Activated CD8-positive, alpha-beta memory T cell treated with anti-CD3 and anti-CD28 coated beads, Interleukin-2, amount 50 U/mL, for 1 hour (primary cell): ENCODE data around the gene SDC1.

ENCODE experiments used
- DNase-seq: peaks from one replicate; pipeline ENCODE4 v3.0.0-alpha.2; 2020; ENCODE audit errors: extremely low read depth

SDC1 gene

GRCh38 chr2:20229322-20230113 lies 4.6 kb upstream of the SDC1 start:
- no peak for DNase-seq

DNA sequence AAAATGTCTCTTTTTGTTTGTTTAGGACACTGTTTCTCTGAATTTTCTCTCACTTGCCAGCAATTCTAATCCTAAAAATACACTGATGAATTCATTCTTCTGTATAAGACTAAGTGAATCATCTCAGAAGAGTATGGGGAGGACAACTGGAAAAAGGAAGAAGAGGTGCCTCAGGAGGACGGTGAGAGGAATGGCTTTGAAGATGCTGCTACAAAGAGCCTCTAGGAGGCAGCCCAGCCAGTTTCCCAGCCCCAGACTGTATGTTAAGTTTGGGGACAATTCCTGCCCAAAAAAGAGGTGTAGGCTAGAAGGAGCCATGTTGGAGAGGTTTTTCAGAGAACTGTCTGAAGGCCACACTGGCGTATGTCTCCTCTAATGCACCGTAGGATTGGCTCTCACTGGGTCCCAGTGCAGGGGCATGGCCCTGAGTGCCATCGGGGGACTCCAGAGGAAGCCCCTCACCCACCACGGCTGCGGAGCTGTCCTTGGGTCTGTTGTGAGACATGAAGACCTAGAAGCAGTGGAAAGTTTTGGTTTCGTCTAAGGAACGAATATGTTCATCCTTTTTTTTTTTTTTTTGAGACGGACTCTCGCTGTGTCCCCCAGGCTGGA lies 3.1 kb upstream of the SDC1 start:
- DNase-seq, result no peak

DNA sequence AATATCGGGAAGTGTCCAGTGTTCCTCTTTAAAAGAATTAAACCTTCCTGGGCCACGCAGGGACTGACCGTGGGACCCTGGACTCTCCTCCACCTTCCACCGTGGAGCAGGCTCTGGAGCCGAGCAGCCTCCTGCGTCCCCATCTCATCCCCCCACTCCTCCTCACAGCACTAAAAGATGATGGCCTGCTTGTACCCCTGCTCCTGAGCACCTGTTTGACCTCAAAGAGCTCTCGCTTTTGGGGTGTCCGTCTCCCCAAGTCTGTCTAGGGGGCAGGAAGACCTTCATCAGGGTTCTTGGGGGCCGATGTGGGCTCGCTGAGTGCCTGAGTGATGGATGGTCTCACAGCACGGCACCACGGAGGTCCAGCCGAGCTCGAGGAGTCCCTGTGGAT lies 1.2 kb upstream of the SDC1 start:
- no peak for DNase-seq

DNA sequence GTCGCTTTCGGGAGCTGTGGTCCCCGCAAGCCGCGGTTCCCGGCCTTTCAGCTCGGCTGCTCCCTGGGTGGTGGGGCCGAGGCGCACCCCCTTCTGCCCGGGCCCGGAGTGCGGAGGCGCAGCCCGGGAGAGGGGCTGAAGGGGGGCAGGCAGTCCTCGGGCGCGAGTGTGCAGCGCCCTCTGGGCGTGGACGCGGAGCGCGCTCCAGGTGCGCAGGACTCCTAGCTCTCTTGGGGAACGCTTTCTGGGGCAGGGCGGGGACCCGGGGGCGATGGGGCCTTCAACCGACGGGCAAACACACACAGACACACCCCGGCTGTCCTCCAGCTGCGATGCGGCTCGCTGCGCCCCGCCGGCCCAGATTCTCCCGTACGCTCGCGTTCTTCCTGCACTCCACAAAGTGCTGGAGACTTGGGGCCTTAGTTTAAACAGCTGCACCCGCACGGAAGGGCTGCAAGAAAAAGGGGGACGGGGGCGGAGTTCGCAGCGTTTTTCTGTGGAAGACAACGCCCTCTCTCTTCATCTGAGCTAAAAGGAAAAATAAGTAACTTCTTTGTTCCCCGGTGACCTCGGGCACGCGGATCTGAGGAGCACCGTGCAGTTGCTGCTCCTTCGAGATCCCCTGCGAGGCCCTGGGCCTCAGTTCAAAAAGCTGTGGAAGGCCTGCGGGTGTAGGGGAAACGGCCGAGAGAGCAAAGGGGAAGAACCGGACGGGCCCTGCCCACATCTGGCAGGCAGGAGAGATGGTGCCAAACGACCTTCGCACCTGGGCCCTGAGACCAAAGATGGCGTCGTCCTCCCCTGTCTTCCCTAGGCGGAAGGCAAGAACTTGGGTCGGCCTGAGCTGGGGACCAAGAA lies 593 bp upstream of the SDC1 start:
- no peak for DNase-seq

DNA sequence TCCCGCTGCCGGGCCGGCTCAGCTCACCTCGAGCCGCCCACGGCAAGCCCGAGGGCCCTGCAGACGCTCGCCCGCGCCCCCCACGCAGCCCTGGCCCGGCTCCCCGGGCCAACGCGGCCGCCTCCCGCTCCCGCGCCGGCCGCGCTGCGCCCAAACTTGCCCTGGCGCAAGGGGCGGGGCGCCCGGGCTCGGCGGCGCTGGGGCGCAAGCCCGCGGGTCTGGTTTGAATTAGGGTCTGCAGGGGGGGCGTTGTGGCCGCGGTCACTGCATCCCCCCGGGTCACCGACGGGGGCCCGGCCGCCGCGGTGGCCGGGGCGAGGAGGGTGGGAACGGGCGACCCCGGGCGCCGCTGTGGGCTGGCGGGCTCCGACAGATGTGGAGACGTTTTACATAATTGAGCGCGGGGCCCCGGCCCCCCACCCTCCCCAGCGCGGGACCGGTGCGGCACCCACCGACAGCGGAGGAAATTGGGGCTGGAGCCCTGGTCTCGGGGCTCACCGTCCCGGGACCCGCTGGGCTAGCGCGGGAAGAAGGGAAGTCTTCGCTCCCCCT lies 690 bp downstream of the SDC1 start:
- no peak for DNase-seq

DNA sequence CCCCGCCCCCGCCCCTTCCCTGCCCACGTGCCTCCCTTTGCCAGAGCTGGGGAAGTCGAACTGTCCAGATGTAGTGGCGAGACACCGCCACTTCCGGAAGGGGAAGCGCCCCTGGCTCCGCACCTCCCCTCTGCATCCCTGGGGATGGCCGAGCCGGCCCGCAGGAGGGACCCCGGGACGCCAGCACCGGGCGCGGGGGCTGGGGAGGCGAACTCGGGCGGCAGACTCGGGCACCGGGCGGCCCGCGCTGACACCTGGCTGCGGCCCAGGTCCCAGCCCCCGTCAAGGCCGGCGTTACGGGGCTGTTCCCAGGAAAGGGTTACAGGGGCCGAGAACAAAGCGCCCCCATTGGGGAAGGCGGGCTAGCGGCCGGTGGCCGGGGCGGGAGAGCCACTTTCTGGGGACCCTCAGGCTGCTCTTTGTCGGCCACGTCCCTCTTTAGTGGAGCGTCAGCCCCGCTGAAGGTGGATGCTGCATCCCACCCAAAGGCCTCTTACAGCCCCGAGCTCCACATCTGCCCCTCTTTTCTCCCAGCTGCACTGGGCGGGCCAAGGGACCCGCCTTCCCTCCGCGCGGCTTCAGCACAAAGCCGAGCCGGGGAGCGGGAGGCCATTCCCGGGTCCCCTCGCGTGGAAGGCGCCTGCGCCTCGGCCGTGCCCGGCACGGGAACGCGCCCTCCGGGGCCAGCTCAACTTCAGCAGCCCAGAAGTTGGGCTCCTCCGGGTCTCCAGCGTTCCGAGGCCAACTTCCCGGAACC lies 1.3 kb downstream of the SDC1 start:
- no peak for DNase-seq

DNA sequence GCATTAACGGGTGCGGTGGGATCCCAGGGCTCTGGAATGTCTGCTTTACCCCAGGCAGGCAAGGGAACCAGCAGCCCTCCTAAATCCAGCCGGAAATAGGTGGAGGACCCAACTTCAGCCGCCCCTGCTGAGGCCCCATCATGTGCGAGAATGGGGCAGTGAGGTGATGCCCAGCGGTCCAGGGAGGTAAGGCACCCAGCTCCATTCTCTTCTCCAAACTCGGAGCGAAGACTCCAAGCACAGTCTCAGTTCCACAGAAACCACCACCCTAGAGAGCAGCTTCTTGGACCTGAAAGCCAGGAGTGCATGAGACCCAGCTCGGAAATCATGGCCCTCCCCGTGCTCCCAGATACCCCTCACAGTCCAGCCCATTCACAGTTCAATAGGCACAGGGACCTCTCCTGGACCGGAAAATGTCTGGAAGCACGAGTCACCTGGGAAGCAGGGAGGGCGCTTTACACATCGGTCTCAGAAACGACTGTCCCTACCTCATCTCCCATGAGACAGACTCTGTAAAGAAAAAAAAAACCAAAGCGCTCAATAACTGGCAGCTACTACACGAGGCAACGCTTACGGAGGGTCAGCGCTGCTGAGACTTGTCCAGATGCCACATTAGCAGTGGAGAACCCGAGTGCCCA lies 2.0 kb downstream of the SDC1 start:
- DNase-seq, result no peak

GRCh38 chr2:20222014-20222768 lies 2.7 kb downstream of the SDC1 start:
- no peak for DNase-seq

DNA sequence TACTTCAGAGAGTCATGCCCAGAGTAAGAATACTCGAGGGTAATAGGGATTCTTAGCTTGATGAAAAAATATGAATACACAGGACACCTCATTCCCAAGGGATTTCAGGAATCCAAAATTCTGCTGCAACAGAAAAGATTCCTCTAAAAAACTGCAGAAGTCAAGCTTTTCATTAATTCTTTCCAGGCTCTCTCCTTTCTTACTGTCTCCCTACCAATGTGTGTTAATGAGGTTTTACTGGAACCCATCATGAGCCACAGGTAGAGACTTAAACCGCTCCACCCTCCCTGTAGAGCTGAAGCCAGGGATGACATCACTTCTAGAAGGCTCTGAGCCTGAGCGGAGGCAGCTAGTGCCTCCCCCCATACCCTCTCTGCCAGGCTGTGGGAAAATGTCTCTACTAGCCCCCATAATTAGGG lies 3.4 kb downstream of the SDC1 start:
- no peak for DNase-seq

- DNase-seq, result no peak
Observed at GRCh38 chr2:20220806-20221554, 4.0 kb downstream of the SDC1 start.

DNA sequence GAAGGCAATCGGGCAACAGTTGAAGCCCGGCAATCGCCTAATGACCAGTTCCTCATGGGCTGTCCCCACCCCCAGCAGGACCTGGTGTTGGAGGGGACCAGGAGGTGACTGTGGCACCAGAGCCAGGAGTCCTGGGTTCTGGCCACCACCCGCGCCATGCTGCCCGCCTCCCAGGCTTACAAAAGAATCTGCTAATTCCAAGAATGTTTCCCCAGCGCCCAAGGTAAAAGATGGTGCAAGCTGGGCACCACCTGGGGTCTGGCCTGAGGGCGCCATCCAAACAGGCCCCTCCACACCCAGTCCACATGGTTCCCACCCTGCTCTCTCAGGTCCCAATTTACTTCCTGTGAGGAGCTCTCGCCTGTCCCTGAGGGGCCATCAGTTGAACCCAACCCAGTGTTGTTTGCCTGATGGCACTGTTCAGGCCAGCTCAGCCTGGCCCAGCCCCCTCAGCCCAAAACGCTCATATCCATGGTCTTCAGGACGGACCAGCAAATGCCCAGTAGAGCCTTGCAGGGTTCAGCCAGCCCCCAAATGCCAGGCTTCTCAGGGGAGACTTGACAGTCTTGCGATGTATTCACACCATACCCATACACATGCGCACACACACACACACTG lies 5.1 kb downstream of the SDC1 start:
- no peak for DNase-seq

DNA sequence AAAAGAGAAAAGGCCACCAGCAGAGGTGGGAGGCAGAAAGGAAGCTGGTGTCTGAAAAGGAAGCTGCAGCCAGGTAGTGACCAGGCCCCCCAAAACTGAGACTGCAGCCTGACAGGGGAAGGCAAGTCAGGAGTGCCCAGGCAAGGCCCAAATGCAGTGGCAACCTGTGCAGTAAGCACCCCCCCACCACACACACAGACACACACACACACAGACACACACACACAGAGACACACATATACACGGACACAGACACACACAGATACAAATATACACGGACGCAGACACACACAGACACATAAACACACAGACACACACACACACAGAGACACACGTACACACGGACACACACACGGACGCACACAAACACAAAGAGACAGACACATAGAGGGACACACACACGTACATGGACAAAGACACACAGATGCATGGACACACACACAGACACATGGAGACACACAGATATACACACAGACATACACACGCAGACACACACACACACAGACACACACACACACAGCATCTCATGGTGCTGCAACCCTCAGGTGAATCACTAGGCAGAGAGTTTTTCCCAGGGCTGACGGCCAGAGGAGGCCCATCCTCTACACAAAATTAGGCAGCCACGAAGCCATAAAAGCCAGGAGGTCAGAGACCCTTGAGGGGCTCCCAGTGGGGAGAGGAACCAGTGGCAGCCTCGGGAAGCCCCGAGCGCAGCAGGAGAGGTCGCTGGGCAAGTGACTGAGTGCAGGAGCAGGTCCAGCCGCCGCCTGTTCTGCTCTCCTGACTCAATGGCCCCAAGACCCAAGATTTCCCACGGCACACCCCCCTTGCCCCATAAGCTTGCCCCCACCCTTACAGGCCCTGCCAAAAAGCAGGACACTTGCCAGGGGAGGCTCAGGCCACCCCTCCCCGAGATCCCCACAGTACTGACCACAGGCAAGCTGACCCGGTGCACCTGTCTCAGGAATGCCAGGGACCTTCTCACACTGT lies 6.3 kb downstream of the SDC1 start:
- DNase-seq, result no peak

GRCh38 chr2:20217041-20217970 lies 7.6 kb downstream of the SDC1 start:
- DNase-seq, result no peak

- DNase-seq, result no peak
Observed at GRCh38 chr2:20216130-20217025, 8.6 kb downstream of the SDC1 start.

DNA sequence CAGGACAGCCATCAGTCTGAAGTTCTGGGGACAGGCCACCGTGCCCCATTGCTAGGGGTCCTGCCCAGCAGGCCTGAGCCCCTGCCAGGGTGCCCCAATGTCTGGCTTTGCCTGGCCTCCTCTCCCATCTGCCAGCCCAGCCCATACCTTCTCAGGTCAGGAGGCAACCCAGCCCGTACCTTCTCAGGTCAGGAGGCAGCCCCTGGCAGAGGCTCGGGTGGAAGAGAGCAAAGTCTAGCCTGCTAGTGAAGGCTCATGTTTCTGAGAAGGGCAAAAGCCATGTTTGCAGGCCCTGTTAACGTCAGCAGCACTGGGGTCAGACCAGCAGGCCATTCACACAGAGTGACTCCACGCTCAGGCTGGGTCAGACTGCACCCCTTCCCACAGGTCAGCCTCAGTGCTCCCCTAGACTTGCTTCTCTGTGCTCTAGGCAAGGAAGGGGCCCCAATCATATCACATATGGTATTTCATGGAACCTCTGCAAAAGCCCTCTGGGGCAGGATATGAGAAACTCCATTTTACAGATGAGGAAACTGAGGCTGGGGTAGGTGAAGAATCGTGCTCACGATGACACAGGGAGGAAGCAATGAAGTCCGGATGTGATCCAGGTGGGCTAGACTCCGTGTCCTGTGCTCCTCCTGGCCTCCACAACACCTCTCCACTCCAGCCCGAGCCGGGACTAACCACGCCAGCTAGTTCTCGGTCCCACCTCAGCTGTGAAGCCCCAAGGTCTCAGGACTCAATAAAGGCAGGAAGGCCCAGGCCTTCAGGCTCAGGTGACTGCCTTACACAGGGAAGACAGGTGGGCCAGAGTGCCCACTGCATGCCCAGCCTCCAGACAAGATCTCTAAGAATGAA lies 9.5 kb downstream of the SDC1 start:
- DNase-seq, result no peak
